Posterior vena cava (tissue), 2 donors: Measurements from ENCODE around the gene RAB40C. TPM values are rescaled to one million over a fixed set of nuclear protein-coding genes. Genes with fewer than 3 reads are reported as not detected.

ENCODE experiments used
- DNase-seq: peaks from one replicate; pipeline ENCODE4 v3.0.0-alpha.2; 2020; ENCODE audit warnings: low spot score
- intact Hi-C, 2 donors: fragments of 100-400 bp; cut with DNase I; formaldehyde crosslinking; loops; one replicate each; pipeline versions ENCODE4 v1.14.1 to v1.14.2; 2022 to 2023
- total RNA-seq, 2 donors: library from RNA; stranded (reverse); fragmentation: NEBNext Ultra II Directional; extraction: Animal tissue kit (Norgen Biotek cat#: 25700); gene quantifications; one replicate each; pipeline ENCODE4 v1.2.1, GENCODE V29; 2021
- donor health status: DM: yes; HTN: yes; CAD: no.
- donor health status: DM: yes; HTN: yes; CAD: no.

RAB40C gene
- total RNA-seq, 2 donors from 2014 or later = 13.0 to 13.6 TPM

DNA sequence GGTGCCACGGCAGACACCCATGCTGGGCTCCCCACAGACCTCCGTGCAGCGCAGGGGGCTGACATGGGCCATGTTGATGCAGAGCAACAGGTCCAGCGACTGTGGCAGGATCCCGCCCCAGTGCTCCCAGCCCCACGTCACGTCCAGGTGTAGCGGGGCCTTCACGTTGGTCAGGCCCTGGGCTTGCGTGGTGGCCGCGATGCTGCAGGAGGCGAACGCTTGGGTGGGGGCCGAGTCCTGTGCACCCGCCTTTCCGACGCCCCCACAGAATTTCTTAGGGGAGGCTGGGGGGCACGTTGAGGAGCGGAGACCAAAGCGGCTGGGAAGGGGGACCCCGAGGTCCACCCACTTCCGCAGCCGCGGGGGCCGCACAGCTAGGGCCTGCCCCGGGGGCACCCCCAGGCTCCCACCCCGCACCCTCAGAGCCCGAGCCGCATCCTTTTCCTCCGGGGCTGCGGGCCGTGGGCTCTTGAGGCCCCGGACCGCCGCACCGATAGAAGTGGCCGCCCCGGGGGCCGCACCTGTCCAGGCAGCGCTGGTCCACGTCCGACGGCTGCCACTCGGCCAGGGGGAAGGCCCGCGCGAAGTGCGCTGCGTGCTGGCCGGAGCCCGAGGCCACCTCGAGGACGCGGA is 45.8 kb downstream of the RAB40C start:
- DNase-seq = no peak
- intact Hi-C loops = no loop called here

DNA sequence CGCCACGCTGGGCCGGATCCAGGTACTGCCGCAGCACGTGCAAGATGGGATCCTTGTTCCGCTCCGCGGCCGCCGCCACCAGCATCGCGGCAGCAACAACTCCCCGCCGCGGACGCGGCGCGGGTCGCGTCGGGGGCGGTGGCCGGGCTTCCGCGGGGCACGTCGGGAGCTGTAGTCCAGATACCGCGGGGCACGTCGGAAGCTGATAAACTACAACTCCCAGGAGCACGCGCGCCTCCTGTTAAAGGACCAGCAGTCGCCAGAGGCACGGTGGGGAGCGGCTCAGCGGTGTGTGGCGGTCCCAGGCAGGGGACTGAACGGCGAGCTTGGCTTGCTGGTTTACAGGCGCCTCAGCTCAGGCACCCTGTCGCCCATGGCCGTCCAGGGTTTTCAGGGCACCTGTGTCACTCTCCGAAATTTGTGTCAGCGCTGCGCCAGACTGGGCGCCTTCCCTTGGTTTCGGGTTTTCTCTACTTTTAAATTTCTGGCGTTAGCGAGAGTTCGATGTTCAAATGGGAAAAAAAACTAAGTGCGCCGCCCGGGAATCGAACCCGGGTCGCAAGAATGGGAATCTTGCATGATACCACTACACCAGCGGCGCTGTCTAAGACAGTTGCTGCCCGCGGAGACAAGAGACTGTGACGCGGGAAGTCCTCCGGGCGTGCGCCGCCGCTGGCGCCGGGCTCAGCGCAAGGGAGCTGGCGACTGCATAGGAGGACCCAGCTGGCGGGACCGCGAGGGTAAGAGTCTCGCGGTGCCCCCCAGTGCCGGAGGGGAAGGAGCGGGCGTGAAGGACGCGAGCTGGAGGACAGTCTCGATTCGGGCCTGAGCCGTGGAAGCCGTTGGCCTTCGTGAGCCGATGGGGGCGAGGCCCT is 46.6 kb downstream of the RAB40C start, which contains the start of gene METTL26:
Gene METTL26, minus strand, starts transcription at position 100 of the 875 bp plus-strand sequence. Its CDS starts 15 bp downstream, at position 85.
- intact Hi-C loops = no loop called here
- DNase-seq = peak; percentile 99

- DNase-seq = peak; percentile 97
These were observed 47.5 kb downstream of the RAB40C start for GRCh38 chr16:637081-638018.

GRCh38 chr16:638034-638543 is 48.2 kb downstream of the RAB40C start:
- DNase-seq = no peak
- intact Hi-C loops = no loop called here

More at GRCh38 chr16:637081-638018, 47.5 kb downstream of the RAB40C start:
- intact Hi-C loops = no loop called here

GRCh38 chr16:638836-639235 is 49.0 kb downstream of the RAB40C start:
- intact Hi-C loops = no loop called here
- DNase-seq = no peak

DNA sequence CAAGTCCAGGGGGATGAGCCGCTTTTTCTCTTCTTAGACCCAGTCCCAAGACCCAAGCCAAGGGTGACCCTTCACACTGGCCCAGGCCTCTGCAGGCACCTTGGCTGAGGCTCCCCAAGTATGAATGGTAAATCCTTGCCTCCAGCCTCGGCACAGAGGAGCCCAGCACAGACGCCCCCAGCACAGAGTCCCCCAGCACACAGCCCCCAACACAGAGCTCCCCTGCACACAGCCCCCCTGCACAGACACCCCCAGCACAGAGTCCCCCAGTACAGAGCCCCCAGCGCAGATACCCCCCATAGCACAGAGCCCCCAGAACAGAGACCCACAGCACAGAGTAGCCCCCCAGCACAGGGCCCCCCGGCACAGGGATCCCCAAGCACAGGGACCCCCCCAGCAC is 50.7 kb downstream of the RAB40C start:
- no peak for DNase-seq

DNA sequence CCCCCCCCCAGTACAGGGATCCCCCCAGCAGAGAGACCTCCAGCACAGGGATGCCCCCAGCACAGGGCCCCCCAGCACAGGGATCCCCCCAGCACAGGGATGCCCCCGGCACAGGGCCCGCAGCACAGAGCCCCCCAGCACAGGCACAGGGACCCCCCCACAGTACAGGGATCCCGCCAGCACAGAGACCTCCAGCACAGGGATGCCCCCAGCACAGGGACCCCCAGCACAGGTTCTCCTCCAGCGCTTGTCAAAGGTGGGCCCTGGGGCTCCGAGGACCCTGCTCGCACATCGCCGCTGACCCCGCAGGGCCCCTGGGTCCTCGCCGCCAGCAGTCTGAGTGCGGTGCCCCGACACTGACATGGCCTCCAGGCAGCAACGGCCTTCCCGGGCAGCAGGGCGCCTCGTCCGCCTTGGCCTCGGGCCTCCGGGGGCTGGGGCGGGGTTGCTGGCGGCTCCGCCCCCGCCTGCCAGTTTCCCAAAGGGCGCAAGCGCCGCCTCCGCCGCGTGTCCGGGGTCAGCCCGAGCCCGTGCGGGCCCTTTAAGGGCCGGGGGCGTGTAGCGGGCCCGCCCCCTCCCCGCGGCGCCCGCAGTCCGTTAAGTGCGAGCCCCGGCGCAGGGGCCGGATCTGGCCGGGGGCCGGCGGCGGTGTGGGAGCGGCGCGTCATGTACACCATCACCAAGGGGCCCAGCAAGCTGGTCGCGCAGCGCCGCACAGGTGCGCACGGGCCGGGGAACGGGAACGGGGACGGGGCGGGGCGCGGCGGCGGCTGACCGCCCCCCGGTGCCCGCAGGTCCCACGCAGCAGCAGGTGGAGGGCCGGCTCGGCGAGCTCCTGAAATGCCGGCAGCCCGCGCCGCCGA is 51.7 kb downstream of the RAB40C start, which contains the start of gene MCRIP2:
Gene MCRIP2, plus strand, starts transcription at position 503 of the 863 bp plus-strand sequence. Its CDS starts 164 bp downstream, at position 667.
- intact Hi-C loops = no loop called here
- DNase-seq = peak; percentile 94

More for the DNA sequence above, 50.7 kb downstream of the RAB40C start:
- intact Hi-C loops = no loop called here

GRCh38 chr16:642189-643049 is 52.6 kb downstream of the RAB40C start:
- DNase-seq = no peak
- intact Hi-C loops = no loop called here

DNA sequence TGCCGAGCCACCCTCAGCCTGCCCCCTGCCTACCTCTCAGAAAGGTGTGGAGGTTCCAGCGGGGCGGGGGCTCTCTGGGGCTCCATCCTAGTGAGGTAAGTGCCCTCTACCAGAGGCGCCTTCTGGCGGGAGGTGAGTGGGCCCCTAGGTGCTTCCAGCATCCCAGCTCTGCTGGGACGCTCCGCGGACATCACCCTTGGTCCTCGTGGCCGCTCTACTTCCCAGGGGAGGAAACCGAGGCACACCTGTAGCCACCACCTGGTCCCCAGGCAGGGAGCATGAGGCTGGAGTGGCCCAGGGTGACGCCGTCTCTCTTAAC is 53.1 kb downstream of the RAB40C start:
- DNase-seq = no peak
- intact Hi-C loops = no loop called here

DNA sequence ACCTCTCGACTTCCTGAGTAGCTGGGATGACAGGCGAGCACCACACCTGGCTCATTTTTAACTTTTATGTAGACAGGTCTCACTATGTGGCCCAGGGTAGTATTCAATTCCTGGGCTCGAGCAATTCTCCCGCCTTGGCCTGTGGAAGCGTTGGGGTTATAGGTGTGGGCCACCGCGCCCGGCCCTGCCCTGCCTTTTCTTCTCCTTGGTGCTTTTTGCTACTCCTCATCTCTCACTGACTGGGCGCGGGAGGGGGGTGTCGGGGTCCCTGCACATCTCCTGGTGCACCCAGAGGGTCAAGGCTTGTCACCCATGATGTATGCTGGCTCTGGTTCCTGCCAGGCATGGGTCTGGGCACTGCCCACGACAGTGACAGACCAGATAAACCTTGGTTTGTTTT is 54.7 kb downstream of the RAB40C start:
- intact Hi-C loops = no loop called here
- DNase-seq = no peak

DNA sequence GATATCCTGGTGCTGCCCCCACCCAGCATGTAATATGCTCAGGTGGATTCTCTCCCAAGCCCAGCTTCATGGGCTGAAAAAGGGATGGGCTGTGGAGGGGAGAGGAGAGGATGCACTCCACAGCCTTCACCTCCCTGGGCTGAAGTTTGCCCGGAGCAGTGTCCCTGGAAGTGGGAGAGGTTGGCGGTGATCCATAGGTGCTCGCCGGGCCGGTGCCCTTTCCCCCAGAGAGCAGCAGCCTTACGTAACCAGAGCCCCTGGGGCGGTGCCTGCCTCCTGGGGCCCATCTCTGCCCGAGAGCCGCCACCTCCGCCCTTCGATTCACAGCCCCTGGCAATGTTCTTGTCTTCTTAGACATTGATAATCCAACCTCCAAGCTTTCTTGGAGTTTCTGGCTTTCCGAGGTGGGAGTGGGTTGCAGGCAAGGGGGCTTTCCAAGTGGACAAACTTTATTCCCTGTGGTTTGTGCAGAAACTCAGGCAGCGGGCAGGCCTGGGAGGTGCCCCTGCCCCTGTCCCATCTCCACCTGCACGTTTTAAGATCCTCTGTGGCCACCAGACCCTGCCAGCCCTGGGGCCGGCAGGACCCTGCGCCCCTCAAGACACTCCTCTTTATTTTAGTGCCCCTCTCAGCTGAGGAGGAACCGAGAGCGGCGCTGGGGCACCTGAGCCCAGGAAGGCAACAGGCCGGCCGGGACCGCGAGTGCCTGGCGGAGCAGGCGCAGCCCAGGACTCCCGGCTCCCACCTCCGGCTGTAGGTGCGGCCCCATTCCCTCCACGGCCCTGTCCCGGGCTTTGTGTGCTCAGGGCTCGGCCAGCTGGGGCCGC is 56.2 kb downstream of the RAB40C start:
- no peak for DNase-seq
- intact Hi-C loops = loop anchor here (5.0 kb wide), 2 partner anchors 59 to 259 kb away; no protein-coding TSS in a partner anchor

DNA sequence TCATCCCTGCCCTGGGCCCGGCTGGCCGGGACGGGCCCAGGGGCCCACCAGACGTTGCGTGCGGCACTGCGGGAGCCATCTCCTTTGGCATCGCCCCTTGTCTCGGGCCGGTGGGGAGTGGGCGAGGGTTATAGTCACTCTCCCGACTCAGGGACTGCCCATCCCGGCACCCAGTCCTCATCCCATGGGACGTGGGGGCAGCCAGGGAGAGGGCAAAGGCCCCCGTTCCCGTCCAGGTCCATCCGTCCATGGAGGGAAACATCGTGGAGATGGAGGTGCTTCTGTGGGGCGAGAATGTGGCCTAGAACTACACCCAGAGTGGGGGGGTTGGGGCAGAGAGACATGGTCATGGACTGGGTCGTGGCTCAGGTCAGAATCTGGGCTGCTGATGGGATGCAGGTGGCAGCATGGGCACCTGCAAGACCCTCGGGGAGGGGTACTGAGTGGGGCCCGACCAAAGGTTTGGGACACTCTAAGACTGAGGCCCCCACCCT is 56.9 kb downstream of the RAB40C start:
- intact Hi-C loops = loop anchor here (5.0 kb wide), 2 partner anchors 59 to 259 kb away; no protein-coding TSS in a partner anchor
- DNase-seq = no peak

DNA sequence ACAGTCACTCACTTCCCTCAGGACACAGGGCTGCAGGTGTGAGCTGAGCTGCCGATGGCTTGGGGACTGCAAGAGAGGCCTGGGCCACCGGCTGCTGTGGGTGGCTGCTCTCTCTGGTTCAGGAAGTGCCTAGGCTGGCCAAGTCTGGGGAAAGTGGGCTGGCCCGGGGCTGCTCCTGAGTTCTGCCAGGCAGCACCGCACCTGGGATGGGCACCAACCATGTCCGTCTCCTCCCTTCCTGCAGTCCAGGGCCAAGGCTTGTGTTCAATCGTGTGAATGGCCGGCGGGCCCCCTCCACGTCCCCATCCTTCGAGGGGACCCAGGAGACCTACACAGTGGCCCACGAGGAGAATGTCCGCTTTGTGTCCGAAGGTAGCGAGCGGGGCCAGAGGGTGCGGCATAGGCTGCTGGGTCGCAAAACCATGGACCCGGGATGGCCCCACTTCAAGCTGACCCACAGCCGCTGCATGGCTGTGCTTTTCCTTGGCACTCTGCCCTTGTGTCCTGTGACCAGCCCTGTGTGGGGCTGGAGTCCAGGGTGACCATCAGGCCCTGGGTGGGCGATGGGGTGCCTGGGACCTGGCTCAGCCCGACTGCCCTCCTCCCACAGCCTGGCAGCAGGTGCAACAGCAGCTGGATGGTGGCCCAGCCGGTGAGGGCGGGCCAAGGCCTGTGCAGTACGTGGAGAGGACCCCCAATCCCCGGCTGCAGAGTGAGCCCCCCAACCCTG is 57.5 kb downstream of the RAB40C start:
- DNase-seq = no peak
- intact Hi-C loops = loop anchor here (5.0 kb wide), 2 partner anchors 60 to 260 kb away; no protein-coding TSS in a partner anchor

DNA sequence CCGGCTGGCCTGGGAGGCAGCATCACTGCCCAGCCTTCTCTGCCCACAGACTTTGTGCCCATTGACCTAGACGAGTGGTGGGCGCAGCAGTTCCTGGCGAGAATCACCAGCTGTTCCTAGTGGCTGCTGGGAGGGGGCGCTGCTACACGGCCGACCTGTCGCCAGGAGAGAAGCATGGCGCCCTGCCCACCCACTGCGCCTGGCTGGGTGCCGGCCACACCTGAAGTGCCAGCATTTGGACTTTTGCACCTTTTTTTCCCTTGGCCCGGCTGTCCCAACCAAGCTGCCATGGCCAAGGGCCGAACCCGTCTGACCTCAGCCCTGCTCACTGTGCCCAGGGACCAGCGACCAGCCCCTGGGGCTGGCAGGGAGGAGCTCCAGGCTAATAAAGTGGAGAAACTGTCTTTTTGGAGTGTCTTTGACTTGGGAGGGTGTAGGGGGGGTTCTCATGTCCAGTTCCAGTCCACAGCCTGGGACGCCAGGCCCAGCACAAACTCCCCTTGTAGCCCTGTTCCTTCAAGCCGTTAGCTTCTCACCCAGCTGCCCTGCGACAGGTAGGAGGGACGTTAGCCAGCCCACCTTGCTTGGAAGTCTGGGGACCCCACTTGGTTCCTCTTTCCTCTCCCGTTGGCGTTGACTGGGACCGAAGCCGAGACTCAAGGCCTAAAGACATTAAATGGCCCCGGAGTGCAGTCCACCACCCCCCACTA is 58.4 kb downstream of the RAB40C start:
- intact Hi-C loops = loop anchor here (5.0 kb wide), 2 partner anchors 61 to 261 kb away; no protein-coding TSS in a partner anchor

More for the DNA sequence above, 58.4 kb downstream of the RAB40C start:
- DNase-seq = no peak
